Measurements from ENCODE around the gene GRPEL1. TPM values are rescaled to one million over a fixed set of nuclear protein-coding genes. Genes with fewer than 3 reads are reported as not detected.

Gene GRPEL1
- total and polyA plus RNA-seq, 2 experiments from 2014 or later, result 27.4 to 112 TPM

DNA sequence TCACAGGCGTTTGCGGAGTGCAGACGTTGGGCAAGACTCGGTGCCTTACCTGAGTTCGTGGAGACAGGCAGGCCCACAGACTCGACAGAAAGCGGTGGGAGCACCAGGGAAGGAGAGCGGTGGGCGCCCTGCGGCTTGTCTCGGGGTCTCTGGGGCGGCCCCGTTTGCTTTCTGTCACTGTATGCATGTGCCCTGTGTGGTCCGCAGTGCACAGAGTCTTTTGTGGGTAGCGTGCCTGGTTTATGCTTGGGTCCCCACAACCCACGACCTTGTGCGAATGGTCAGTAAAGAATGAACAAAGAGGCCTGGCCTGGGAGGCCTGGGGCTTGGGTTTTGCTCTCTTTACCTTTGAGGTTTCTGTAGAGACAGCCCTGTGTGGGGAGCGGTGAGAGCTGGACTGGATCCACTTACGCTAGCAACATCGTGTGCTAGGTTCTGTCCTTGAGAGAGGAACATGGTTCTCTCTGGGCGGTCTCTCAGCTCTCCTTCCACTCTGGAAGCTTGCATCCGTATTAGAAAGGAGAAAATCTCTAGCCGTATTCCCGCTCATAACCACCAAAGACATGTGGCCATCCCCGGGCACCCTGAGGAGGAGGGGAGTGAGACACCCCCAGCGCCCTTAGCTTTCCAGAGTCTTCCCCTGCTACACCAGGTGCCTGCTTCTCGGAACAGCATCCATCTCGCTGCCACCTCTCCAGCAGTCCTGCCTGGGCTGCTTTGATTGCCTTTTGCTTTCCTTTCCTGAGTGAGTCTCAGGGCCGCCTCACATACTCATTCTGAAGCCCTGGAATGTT is 23.5 kb downstream of the GRPEL1 start:
- H3K4me2 ChIP-seq, result peak overlapping the region; percentile 93
- Mint-ChIP-seq H3K27ac (no peak overlapping the region), H3K36me3 (ENCODE audit: low read depth) (no peaks in the 10 kb centered on the region; the same call in 2 of the 3 replicates), H3K4me1 (peaks cover 51% of the 10 kb centered on the region), H3K27me3 (ENCODE audit: insufficient read depth, low read depth, poor library complexity) (peaks cover 32% of the 10 kb centered on the region), H3K4me3 (peak overlapping the region; percentile 84), H3K9me3 (no peaks in the 10 kb centered on the region; the same call in 1 of the 3 replicates)
- peaks cover 32% of the 10 kb centered on the region for H3K27me3 ChIP-seq (ENCODE audit: insufficient read depth)
- H3K4me1 ChIP-seq (ENCODE audit: insufficient read depth), result peaks cover 9% of the 10 kb centered on the region; the same call in 1 of the 2 replicates
- H2AFZ ChIP-seq, result no peak overlapping the region
- peaks cover 40% of the 10 kb centered on the region for H4K20me1 ChIP-seq (replicated peaks; ENCODE audit: insufficient read depth)
- H3K79me2 ChIP-seq (replicated peaks; ENCODE audit: insufficient read depth), result peaks cover 53% of the 10 kb centered on the region
- 0 out of 2 replicates have a peak, but pooled peaks cover 3% of the 10 kb centered on the region for H3F3A ChIP-seq (replicated peaks; ENCODE audit: low read depth)
- no peak overlapping the region for H3K27ac ChIP-seq (ENCODE audit: low read depth)
- peak overlapping the region; percentile 89 for H3K4me3 ChIP-seq
- DNase-seq (ENCODE audit: low spot score), result no peak
- no peak for TF ChIP-seq JUNB (IDR thresholded peaks at IDR 0.05; ENCODE audit: unreplicated experiment)
- TF ChIP-seq, protein P1, sequence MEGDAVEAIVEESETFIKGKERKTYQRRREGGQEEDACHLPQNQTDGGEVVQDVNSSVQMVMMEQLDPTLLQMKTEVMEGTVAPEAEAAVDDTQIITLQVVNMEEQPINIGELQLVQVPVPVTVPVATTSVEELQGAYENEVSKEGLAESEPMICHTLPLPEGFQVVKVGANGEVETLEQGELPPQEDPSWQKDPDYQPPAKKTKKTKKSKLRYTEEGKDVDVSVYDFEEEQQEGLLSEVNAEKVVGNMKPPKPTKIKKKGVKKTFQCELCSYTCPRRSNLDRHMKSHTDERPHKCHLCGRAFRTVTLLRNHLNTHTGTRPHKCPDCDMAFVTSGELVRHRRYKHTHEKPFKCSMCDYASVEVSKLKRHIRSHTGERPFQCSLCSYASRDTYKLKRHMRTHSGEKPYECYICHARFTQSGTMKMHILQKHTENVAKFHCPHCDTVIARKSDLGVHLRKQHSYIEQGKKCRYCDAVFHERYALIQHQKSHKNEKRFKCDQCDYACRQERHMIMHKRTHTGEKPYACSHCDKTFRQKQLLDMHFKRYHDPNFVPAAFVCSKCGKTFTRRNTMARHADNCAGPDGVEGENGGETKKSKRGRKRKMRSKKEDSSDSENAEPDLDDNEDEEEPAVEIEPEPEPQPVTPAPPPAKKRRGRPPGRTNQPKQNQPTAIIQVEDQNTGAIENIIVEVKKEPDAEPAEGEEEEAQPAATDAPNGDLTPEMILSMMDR (conservative IDR thresholded peaks at IDR 0.05; ENCODE audit: low read depth in 2 of 2), result no peak
- TF ChIP-seq, protein P2, sequence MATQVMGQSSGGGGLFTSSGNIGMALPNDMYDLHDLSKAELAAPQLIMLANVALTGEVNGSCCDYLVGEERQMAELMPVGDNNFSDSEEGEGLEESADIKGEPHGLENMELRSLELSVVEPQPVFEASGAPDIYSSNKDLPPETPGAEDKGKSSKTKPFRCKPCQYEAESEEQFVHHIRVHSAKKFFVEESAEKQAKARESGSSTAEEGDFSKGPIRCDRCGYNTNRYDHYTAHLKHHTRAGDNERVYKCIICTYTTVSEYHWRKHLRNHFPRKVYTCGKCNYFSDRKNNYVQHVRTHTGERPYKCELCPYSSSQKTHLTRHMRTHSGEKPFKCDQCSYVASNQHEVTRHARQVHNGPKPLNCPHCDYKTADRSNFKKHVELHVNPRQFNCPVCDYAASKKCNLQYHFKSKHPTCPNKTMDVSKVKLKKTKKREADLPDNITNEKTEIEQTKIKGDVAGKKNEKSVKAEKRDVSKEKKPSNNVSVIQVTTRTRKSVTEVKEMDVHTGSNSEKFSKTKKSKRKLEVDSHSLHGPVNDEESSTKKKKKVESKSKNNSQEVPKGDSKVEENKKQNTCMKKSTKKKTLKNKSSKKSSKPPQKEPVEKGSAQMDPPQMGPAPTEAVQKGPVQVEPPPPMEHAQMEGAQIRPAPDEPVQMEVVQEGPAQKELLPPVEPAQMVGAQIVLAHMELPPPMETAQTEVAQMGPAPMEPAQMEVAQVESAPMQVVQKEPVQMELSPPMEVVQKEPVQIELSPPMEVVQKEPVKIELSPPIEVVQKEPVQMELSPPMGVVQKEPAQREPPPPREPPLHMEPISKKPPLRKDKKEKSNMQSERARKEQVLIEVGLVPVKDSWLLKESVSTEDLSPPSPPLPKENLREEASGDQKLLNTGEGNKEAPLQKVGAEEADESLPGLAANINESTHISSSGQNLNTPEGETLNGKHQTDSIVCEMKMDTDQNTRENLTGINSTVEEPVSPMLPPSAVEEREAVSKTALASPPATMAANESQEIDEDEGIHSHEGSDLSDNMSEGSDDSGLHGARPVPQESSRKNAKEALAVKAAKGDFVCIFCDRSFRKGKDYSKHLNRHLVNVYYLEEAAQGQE (IDR thresholded peaks at IDR 0.05; ENCODE audit: unreplicated experiment), result no peak
- no peak for TF ChIP-seq STAT1 (IDR thresholded peaks at IDR 0.05; ENCODE audit: unreplicated experiment)
- TF ChIP-seq, protein P3, sequence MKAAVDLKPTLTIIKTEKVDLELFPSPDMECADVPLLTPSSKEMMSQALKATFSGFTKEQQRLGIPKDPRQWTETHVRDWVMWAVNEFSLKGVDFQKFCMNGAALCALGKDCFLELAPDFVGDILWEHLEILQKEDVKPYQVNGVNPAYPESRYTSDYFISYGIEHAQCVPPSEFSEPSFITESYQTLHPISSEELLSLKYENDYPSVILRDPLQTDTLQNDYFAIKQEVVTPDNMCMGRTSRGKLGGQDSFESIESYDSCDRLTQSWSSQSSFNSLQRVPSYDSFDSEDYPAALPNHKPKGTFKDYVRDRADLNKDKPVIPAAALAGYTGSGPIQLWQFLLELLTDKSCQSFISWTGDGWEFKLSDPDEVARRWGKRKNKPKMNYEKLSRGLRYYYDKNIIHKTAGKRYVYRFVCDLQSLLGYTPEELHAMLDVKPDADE (IDR thresholded peaks at IDR 0.05), result no peak
- no peak for TF ChIP-seq NANOG (IDR thresholded peaks at IDR 0.05; ENCODE audit: borderline replicate concordance)
- TF ChIP-seq POLR2AphosphoS5 (IDR thresholded peaks at IDR 0.05; ENCODE audit: low read depth), result no peak
- TF ChIP-seq CREB1 (CRISPR knock-in tag; IDR thresholded peaks at IDR 0.05; ENCODE audit: low read depth), result no peak
- TF ChIP-seq EZH2phosphoT487 (IDR thresholded peaks at IDR 0.05; ENCODE audit: unreplicated experiment), result no peak
- TF ChIP-seq ZNF331 (CRISPR knock-in tag; IDR thresholded peaks at IDR 0.05; ENCODE audit: low read depth), result no peak
- no peak for TF ChIP-seq EZH2 (IDR thresholded peaks at IDR 0.05; ENCODE audit: low read depth, unreplicated experiment)
- TF ChIP-seq, protein P4, sequence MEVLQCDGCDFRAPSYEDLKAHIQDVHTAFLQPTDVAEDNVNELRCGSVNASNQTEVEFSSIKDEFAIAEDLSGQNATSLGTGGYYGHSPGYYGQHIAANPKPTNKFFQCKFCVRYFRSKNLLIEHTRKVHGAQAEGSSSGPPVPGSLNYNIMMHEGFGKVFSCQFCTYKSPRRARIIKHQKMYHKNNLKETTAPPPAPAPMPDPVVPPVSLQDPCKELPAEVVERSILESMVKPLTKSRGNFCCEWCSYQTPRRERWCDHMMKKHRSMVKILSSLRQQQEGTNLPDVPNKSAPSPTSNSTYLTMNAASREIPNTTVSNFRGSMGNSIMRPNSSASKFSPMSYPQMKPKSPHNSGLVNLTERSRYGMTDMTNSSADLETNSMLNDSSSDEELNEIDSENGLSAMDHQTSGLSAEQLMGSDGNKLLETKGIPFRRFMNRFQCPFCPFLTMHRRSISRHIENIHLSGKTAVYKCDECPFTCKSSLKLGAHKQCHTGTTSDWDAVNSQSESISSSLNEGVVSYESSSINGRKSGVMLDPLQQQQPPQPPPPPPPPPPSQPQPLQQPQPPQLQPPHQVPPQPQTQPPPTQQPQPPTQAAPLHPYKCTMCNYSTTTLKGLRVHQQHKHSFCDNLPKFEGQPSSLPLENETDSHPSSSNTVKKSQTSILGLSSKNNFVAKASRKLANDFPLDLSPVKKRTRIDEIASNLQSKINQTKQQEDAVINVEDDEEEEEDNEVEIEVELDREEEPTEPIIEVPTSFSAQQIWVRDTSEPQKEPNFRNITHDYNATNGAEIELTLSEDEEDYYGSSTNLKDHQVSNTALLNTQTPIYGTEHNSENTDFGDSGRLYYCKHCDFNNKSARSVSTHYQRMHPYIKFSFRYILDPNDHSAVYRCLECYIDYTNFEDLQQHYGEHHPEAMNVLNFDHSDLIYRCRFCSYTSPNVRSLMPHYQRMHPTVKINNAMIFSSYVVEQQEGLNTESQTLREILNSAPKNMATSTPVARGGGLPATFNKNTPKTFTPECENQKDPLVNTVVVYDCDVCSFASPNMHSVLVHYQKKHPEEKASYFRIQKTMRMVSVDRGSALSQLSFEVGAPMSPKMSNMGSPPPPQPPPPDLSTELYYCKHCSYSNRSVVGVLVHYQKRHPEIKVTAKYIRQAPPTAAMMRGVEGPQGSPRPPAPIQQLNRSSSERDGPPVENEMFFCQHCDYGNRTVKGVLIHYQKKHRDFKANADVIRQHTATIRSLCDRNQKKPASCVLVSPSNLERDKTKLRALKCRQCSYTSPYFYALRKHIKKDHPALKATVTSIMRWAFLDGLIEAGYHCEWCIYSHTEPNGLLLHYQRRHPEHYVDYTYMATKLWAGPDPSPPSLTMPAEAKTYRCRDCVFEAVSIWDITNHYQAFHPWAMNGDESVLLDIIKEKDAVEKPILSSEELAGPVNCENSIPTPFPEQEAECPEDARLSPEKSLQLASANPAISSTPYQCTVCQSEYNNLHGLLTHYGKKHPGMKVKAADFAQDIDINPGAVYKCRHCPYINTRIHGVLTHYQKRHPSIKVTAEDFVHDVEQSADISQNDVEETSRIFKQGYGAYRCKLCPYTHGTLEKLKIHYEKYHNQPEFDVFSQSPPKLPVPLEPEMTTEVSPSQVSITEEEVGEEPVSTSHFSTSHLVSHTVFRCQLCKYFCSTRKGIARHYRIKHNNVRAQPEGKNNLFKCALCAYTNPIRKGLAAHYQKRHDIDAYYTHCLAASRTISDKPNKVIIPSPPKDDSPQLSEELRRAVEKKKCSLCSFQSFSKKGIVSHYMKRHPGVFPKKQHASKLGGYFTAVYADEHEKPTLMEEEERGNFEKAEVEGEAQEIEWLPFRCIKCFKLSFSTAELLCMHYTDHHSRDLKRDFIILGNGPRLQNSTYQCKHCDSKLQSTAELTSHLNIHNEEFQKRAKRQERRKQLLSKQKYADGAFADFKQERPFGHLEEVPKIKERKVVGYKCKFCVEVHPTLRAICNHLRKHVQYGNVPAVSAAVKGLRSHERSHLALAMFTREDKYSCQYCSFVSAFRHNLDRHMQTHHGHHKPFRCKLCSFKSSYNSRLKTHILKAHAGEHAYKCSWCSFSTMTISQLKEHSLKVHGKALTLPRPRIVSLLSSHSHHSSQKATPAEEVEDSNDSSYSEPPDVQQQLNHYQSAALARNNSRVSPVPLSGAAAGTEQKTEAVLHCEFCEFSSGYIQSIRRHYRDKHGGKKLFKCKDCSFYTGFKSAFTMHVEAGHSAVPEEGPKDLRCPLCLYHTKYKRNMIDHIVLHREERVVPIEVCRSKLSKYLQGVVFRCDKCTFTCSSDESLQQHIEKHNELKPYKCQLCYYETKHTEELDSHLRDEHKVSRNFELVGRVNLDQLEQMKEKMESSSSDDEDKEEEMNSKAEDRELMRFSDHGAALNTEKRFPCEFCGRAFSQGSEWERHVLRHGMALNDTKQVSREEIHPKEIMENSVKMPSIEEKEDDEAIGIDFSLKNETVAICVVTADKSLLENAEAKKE (CRISPR knock-in tag; IDR thresholded peaks at IDR 0.05), result no peak
- ATAC-seq, result no peak
- H3K36me3 ChIP-seq (ENCODE audit: insufficient read depth), result no peaks in the 10 kb centered on the region
- H3K9me2 ChIP-seq (ENCODE audit: insufficient read depth), result no peaks in the 10 kb centered on the region
